ENCODE measurements around the gene SH2D7.

- TF ChIP-seq CTCF (IDR thresholded peaks at IDR 0.05; ENCODE audit: insufficient read depth, low read length, poor library complexity, severe bottlenecking) = no peak
- no peak for TF ChIP-seq EZH2phosphoT487 (conservative IDR thresholded peaks at IDR 0.05; ENCODE audit: low read length)
Measured at GRCh38 chr15:78058401-78058935, 33.9 kb upstream of the SH2D7 start.
